HCT116 (cell line): ENCODE results near the gene ADGRG1.
A peak's percentile ranks its signal among the peaks of the same experiment; 100 is the strongest.

ENCODE experiments used
- ATF3 ChIP-seq: IDR thresholded peaks from 2 replicates; pipeline ENCODE4 v1.6.1; 2012
- CEBPB ChIP-seq: IDR thresholded peaks from 2 replicates; pipeline ENCODE4 v1.6.1; 2012; ENCODE audit warnings: low read depth
- CTCF ChIP-seq, 3 experiments: fragments of 200-600 bp in 1 of 3; sonication (generic) in 1 of 3; IDR thresholded peaks in 2 of 3; conservative IDR thresholded peaks in 1 of 3; 2 replicates each; pipeline ENCODE4 v1.5.1; 2012 to 2017; ENCODE audit warnings: low read depth in 2 of 3, low read length in 2 of 3, antibody characterized with exemption in 1 of 3, borderline replicate concordance in 1 of 3, control low read depth in 1 of 3, mild to moderate bottlenecking in 1 of 3, mixed read lengths in 1 of 3, mixed run types in 1 of 3, moderate library complexity in 1 of 3; ENCODE audit not compliant: insufficient read depth in 1 of 3
- EZH2 ChIP-seq: fragments of 200-600 bp; sonication (generic); IDR thresholded peaks from 2 replicates; pipeline ENCODE4 v1.6.1; 2017; ENCODE audit warnings: antibody characterized with exemption, mixed run types
- EZH2phosphoT487 ChIP-seq: fragments of 200-600 bp; IDR thresholded peaks from 2 replicates; pipeline ENCODE4 v1.6.1; 2018; ENCODE audit warnings: antibody characterized with exemption, borderline replicate concordance
- POLR2A ChIP-seq: IDR thresholded peaks from 2 replicates; pipeline ENCODE4 v1.7.0; 2011; ENCODE audit warnings: borderline replicate concordance; ENCODE audit not compliant: insufficient read depth, insufficient read length; ENCODE audit errors: extremely low read depth
- POLR2AphosphoS5 ChIP-seq: IDR thresholded peaks from 2 replicates; pipeline ENCODE4 v1.6.1; 2011; ENCODE audit warnings: mild to moderate bottlenecking, low read depth, low read length, moderate library complexity
- SIN3A ChIP-seq: IDR thresholded peaks from 2 replicates; pipeline ENCODE4 v1.6.1; 2012; ENCODE audit warnings: low read depth
- TCF7L2 ChIP-seq: IDR thresholded peaks from 2 replicates; pipeline ENCODE4 v1.7.0; 2011; ENCODE audit warnings: borderline replicate concordance, inconsistent platforms; ENCODE audit not compliant: insufficient read depth, insufficient read length; ENCODE audit errors: extremely low read depth

- TF ChIP-seq EZH2phosphoT487 (no peak), TCF7L2 (no peak), POLR2AphosphoS5 (no peak), CTCF (IDR thresholded peaks at IDR 0.05 in 2 of 3, conservative IDR thresholded peaks at IDR 0.05 in 1 of 3; ENCODE audit: borderline replicate concordance in 1 of 3, insufficient read depth in 1 of 3, low read depth in 2 of 3, low read length in 2 of 3) (peak; percentile 80 to 97 (median 87)), EZH2 (no peak), ATF3 (no peak), CEBPB (no peak), POLR2A (no peak), SIN3A (no peak)
These were observed 28.2 kb upstream of the ADGRG1 start for GRCh38 chr16:57600048-57600835.
